MCF 10A (cell line): ENCODE results near the gene MBOAT7. TPM values are rescaled to one million over a fixed set of nuclear protein-coding genes. Genes with fewer than 3 reads are reported as not detected.

Source experiments
- BruUV-seq: library from RNA; stranded (reverse); fragments of 400-500 nt; replicated peaks from 2 replicates; lab custom pipeline; 2021; lab: Mats Ljungman, UMichigan
- CTCF ChIA-PET: fragments of 300-600 bp; sonication (Branson Sonifier 250); formaldehyde crosslinking; extraction: SDS; loops from one replicate; lab custom pipeline; 2021; ENCODE audit warnings: antibody characterized with exemption, inconsistent platforms; lab: Yijun Ruan, JAX
- POLR2A ChIA-PET: fragments of 300-600, 350-650 bp; sonication (Branson Sonifier 250); formaldehyde crosslinking; extraction: SDS; loops from one replicate; lab custom pipeline; 2020; ENCODE audit warnings: antibody characterized with exemption, inconsistent platforms; lab: Yijun Ruan, JAX
- DNase-seq: peaks from one replicate; pipeline ENCODE4 v3.0.0-alpha.2; 2018; ENCODE audit not compliant: unreplicated experiment
- H3K27ac Mint-ChIP-seq: one replicate; pipeline ENCODE4 v1.8.0; 2022; ENCODE audit warnings: mild to moderate bottlenecking, low read depth, mixed read lengths; ENCODE audit not compliant: unreplicated experiment
- H3K27me3 Mint-ChIP-seq: one replicate; pipeline ENCODE4 v1.8.0; 2022; ENCODE audit warnings: mixed read lengths; ENCODE audit not compliant: insufficient read depth, unreplicated experiment
- H3K36me3 Mint-ChIP-seq: one replicate; pipeline ENCODE4 v1.8.0; 2022; ENCODE audit warnings: mild to moderate bottlenecking, moderate library complexity, mixed read lengths; ENCODE audit not compliant: insufficient read depth, unreplicated experiment
- H3K4me1 Mint-ChIP-seq: one replicate; pipeline ENCODE4 v1.8.0; 2022; ENCODE audit warnings: mixed read lengths; ENCODE audit not compliant: insufficient read depth, unreplicated experiment
- H3K4me3 Mint-ChIP-seq: one replicate; pipeline ENCODE4 v1.8.0; 2022; ENCODE audit warnings: mild to moderate bottlenecking, moderate library complexity, mixed read lengths; ENCODE audit not compliant: unreplicated experiment
- H3K9me3 Mint-ChIP-seq: one replicate; pipeline ENCODE4 v1.8.0; 2022; ENCODE audit warnings: mixed read lengths; ENCODE audit not compliant: unreplicated experiment
- CTCF ChIP-seq: fragments of 200-600 bp; IDR thresholded peaks from one replicate; pipeline ENCODE4 v1.8.0; 2022; ENCODE audit warnings: antibody characterized with exemption, mild to moderate bottlenecking; ENCODE audit not compliant: unreplicated experiment
- intact Hi-C: fragments of 100-400 bp; cut with micrococcal nuclease; formaldehyde crosslinking; loops from 2 replicates; pipeline ENCODE4 v1.14.1; 2022
- total RNA-seq: library from RNA; stranded (reverse); gene quantifications from 2 replicates; pipeline ENCODE4 v1.2.3, GENCODE V29; 2022

MBOAT7 gene
- total RNA-seq, 1 experiment from 2014 or later, result 43.8 TPM

DNA sequence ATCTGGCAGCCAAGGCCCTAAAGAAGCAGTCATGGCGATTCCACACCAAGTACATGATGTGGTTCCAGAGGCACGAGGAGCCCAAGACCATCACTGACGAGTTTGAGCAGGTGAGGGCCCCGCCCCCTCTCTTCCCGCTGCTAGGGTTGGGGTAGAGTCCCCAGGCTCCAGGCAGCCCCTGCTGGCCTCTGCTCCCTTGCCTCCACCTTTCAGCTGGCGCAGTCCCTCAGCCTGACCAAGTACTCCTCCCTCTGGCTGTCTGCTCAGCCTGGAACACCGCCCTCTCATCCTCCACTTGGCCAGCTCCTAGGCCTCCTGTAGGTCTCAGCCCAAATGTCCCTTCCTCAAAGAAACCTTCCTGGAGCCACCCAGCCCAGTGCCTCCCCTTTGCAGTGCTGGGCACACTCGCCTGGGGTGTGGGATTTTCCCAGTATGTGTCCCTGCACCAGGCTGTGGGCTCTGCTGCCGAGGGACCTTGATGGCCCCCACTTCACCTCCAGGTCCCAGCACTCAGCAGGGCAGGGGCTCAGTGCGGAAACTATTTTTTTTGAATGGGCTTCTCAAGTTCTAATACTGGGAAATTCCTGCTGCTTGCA is 35.6 kb downstream of the MBOAT7 start:
- intact Hi-C loops, result no loop called here
- H3K27me3 Mint-ChIP-seq, result no peaks in the 10 kb centered on the region
- ChIA-PET CTCF (no interaction called here), POLR2A (interaction anchor here (1.3 to 10.2 kb wide), 2 partner anchors 9 to 16 kb away, joined by 4 to 110 read pairs; partner anchors contain the start of gene CNOT3)
- no TSS peak for BruUV-seq
- H3K4me1 Mint-ChIP-seq, result no peaks in the 10 kb centered on the region
- H3K36me3 Mint-ChIP-seq, result peaks cover 81% of the 10 kb centered on the region
- no peak overlapping the region for H3K4me3 Mint-ChIP-seq
- DNase-seq, result no peak
- H3K9me3 Mint-ChIP-seq, result no peaks in the 10 kb centered on the region
- H3K27ac Mint-ChIP-seq, result peak overlapping the region; percentile 66
- TF ChIP-seq CTCF, result no peak

DNA sequence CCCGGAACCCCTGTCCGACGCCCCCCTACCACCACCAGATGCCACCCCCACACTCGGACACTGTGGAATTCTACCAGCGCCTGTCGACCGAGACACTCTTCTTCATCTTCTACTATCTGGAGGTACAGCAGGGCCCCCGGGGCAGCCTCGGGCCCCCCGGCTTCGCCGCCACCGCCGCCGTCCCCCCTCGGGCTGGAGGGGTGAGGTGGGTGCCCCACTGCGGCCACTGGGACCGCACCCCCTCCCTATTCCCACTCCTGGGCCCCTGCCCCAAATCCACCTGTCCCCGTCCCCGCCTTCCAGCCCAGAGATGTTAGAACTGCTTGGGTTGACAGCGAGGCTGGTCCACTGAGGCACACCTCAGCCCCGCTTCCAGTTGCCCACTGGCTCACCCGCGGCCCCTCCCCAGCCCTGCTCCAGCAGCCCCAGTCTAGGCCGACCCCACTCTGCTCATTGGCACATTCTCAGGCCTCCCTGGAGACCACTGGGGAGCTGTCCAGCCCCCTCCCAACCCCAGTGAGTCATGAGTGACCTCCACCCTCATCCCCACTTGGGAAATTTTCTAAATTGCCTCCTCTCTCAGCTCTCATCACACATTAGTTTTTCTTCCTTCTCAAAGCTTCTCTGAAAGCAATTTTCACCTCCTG is 36.4 kb downstream of the MBOAT7 start:
- Mint-ChIP-seq H3K4me1 (no peaks in the 10 kb centered on the region), H3K4me3 (no peak overlapping the region), H3K9me3 (no peaks in the 10 kb centered on the region), H3K27ac (peak overlapping the region; percentile 66), H3K27me3 (no peaks in the 10 kb centered on the region), H3K36me3 (peaks cover 89% of the 10 kb centered on the region)
- intact Hi-C loops, result no loop called here
- TF ChIP-seq CTCF, result no peak
- DNase-seq, result no peak
- no TSS peak for BruUV-seq
- CTCF ChIA-PET, result interaction anchor here (0.6 kb wide), 1 partner anchor 920 kb away, joined by 4 read pairs; no protein-coding TSS in a partner anchor
- POLR2A ChIA-PET, result interaction anchor here (0.7 to 10.2 kb wide), 3 partner anchors 8 to 309 kb away, joined by 3 to 110 read pairs (median 4); partner anchors contain the start of gene CNOT3

DNA sequence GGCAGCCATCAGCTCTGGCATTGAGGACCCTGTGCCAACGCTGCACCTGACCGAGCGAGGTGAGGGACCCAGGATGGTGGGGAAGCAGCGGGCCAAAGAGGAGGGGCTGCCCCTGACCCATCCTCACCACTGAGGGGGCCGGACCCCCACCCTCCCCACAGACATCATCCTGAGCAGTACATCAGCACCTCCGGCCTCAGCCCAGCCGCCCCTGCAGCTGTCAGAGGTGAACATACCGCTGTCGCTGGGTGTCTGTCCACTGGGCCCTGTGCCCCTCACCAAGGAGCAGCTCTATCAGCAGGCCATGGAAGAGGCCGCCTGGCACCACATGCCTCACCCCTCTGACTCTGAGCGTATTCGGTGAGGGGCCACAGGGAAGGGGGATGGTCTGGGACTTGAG is 37.1 kb downstream of the MBOAT7 start:
- no peaks in the 10 kb centered on the region for H3K4me1 Mint-ChIP-seq
- DNase-seq, result no peak
- no peak overlapping the region for H3K27ac Mint-ChIP-seq
- no peak for TF ChIP-seq CTCF
- BruUV-seq, result no TSS peak
- no peak overlapping the region for H3K4me3 Mint-ChIP-seq
- no peaks in the 10 kb centered on the region for H3K27me3 Mint-ChIP-seq
- H3K36me3 Mint-ChIP-seq, result peaks cover 89% of the 10 kb centered on the region
- POLR2A ChIA-PET, result interaction anchor here (0.6 to 10.2 kb wide), 3 partner anchors 14 to 310 kb away, joined by 3 to 110 read pairs (median 4); partner anchors contain the start of gene CNOT3
- intact Hi-C loops, result no loop called here
- H3K9me3 Mint-ChIP-seq, result no peaks in the 10 kb centered on the region
- CTCF ChIA-PET, result interaction anchor here (0.6 kb wide), 1 partner anchor 920 kb away, joined by 4 read pairs; no protein-coding TSS in a partner anchor

DNA sequence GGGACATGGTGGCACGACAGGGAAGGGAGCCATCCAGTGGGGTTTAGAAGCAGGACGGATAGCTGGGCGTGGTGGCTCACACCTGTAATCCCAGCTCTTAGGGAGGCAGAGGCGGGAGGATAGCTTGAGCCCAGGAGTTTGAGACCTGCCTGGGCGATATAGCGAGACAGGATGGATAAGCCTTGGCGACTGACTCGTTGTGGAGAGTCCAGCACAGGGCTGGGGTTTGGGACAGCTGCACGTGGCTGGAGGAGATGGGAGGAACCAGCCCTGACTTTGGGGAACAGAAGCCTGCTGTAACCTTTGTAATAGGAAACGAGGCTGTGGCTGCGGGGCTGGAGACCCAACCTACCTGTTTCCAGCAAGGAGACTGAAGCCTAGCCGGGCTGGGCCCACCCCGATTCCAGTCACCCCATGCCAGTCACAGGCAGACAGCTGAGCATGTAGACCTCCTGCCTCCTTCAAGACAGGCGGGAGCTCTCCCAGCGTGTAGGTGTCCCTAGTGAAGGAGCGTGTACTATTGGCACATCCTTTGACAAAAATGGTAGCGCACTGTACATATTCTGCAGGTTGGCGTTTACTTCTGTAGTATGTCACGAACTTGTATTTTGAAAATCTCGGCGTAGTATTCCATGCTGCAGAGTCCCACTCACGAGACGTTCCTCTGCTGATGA is 37.9 kb downstream of the MBOAT7 start:
- intact Hi-C loops, result no loop called here
- Mint-ChIP-seq H3K9me3 (no peaks in the 10 kb centered on the region), H3K36me3 (peaks cover 89% of the 10 kb centered on the region), H3K27ac (no peak overlapping the region), H3K27me3 (no peaks in the 10 kb centered on the region), H3K4me3 (no peak overlapping the region), H3K4me1 (no peaks in the 10 kb centered on the region)
- no peak for DNase-seq
- CTCF ChIA-PET, result no interaction called here
- no TSS peak for BruUV-seq
- POLR2A ChIA-PET, result interaction anchor here (0.6 to 10.2 kb wide), 4 partner anchors 8 to 36 kb away, joined by 3 to 110 read pairs (median 6); partner anchors contain the start of genes CNOT3, LENG1, PRPF31 and TFPT
- no peak for TF ChIP-seq CTCF
